Progenitor cell of endocrine pancreas (in vitro differentiated cells): ENCODE measurements around the gene XYLT2. TPM values are rescaled to one million over a fixed set of nuclear protein-coding genes. Genes with fewer than 3 reads are reported as not detected.

ENCODE experiments used
- DNase-seq: peaks from one replicate; pipeline ENCODE4 v3.0.0; 2021; ENCODE audit warnings: low spot score; ENCODE audit not compliant: unreplicated experiment
- H3K27ac Mint-ChIP-seq: 2 replicates; pipeline ENCODE4 v1.8.0; 2021; ENCODE audit warnings: mild to moderate bottlenecking, moderate library complexity, mixed read lengths
- H3K27me3 Mint-ChIP-seq: 2 replicates; pipeline ENCODE4 v1.8.0; 2021; ENCODE audit warnings: mixed read lengths
- H3K36me3 Mint-ChIP-seq: 2 replicates; pipeline ENCODE4 v1.8.0; 2022; ENCODE audit warnings: mixed read lengths; ENCODE audit not compliant: insufficient read depth
- H3K4me1 Mint-ChIP-seq: 2 replicates; pipeline ENCODE4 v1.8.0; 2021; ENCODE audit warnings: low read depth, mixed read lengths
- H3K4me3 Mint-ChIP-seq: 2 replicates; pipeline ENCODE4 v1.8.0; 2021; ENCODE audit warnings: low read depth, mild to moderate bottlenecking, moderate library complexity, mixed read lengths
- H3K9me3 Mint-ChIP-seq: 2 replicates; pipeline ENCODE4 v1.8.0; 2021; ENCODE audit warnings: low read depth, mixed read lengths
- CTCF ChIP-seq: fragments of 200-600 bp; sonication (generic); IDR thresholded peaks from one replicate; pipeline ENCODE4 v1.5.0; 2021; ENCODE audit warnings: antibody characterized with exemption, mild to moderate bottlenecking; ENCODE audit not compliant: unreplicated experiment
- total RNA-seq: library from RNA; stranded (reverse); gene quantifications from 2 replicates; pipeline ENCODE4 v1.2.1, GENCODE V29; 2021

XYLT2 gene
- total RNA-seq, 1 donor from 2014 or later = 28.6 TPM

GRCh38 chr17:50381920-50382319, 36.0 kb downstream of the XYLT2 start:
- Mint-ChIP-seq H3K36me3 (peaks cover 16% of the 10 kb centered on the region), H3K4me3 (no peak overlapping the region), H3K27me3 (no peaks in the 10 kb centered on the region), H3K9me3 (no peaks in the 10 kb centered on the region), H3K4me1 (no peaks in the 10 kb centered on the region), H3K27ac (no peak overlapping the region)
- TF ChIP-seq CTCF = no peak
- DNase-seq = no peak

DNA sequence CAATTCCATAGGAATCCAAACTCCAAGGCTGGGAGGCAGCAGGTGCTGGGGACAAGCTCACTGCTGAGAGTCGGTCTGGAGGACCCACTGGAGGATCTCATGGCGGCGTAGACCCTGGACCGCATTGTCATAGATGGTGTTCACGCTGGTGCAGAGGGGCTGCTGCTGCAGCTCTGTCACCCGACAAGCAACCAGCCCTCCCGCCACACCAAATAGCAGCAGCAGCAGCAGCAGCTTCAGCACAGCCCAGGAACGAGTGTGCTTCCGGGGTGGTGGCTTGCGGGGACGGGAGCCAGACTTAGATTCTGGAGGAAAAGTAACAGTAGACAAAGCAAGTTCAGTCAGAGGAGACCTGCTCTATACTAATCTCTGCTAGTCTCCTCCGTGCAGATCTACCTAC, 37.0 kb downstream of the XYLT2 start:
- H3K27ac Mint-ChIP-seq = no peak overlapping the region
- H3K27me3 Mint-ChIP-seq = no peaks in the 10 kb centered on the region
- DNase-seq = no peak
- no peak overlapping the region for H3K4me3 Mint-ChIP-seq
- TF ChIP-seq CTCF = no peak
- no peaks in the 10 kb centered on the region for H3K4me1 Mint-ChIP-seq
- H3K36me3 Mint-ChIP-seq = peaks cover 16% of the 10 kb centered on the region
- H3K9me3 Mint-ChIP-seq = no peaks in the 10 kb centered on the region

DNA sequence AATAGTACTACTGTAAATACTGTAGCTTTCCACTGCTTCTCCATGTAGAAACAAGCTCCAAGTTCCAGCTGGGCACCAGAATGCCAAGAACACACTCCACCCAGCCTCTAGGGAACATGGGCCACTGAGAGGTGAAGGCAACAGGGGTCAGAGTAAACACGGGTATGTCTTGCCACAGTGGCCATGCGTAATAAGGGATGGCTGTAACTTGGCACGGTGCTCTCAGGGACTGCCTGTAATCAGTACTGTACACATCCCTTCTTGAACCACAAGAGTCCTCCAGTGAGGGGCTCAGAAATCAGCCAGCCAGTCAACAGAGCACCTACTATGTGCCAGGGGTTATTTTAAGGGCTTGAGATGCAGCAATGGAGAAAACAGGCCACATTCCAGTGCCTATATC, 40.6 kb downstream of the XYLT2 start:
- H3K36me3 Mint-ChIP-seq = peaks cover 16% of the 10 kb centered on the region
- no peaks in the 10 kb centered on the region for H3K4me1 Mint-ChIP-seq
- H3K27me3 Mint-ChIP-seq = no peaks in the 10 kb centered on the region
- no peaks in the 10 kb centered on the region for H3K9me3 Mint-ChIP-seq
- no peak for DNase-seq
- no peak for TF ChIP-seq CTCF
- no peak overlapping the region for H3K27ac Mint-ChIP-seq
- H3K4me3 Mint-ChIP-seq = no peak overlapping the region

GRCh38 chr17:50388728-50389127, 42.8 kb downstream of the XYLT2 start:
- TF ChIP-seq CTCF = no peak
- DNase-seq = no peak
- Mint-ChIP-seq H3K36me3 (peaks cover 18% of the 10 kb centered on the region), H3K4me3 (no peak overlapping the region), H3K27ac (no peak overlapping the region), H3K4me1 (no peaks in the 10 kb centered on the region), H3K9me3 (no peaks in the 10 kb centered on the region), H3K27me3 (no peaks in the 10 kb centered on the region)

- Mint-ChIP-seq H3K36me3 (peaks cover 21% of the 10 kb centered on the region), H3K4me1 (no peaks in the 10 kb centered on the region), H3K4me3 (no peak overlapping the region), H3K9me3 (no peaks in the 10 kb centered on the region), H3K27ac (no peak overlapping the region), H3K27me3 (no peaks in the 10 kb centered on the region)
- TF ChIP-seq CTCF = no peak
- no peak for DNase-seq
Measured at GRCh38 chr17:50389534-50389933, 43.6 kb downstream of the XYLT2 start.
